ENCODE measurements around the gene HMCN1. TPM values are rescaled to one million over a fixed set of nuclear protein-coding genes. Genes with fewer than 3 reads are reported as not detected.

Gene HMCN1
- total and polyA plus RNA-seq, 4 donors, result 1.5 to 6.8 (median 3.5) TPM

DNA sequence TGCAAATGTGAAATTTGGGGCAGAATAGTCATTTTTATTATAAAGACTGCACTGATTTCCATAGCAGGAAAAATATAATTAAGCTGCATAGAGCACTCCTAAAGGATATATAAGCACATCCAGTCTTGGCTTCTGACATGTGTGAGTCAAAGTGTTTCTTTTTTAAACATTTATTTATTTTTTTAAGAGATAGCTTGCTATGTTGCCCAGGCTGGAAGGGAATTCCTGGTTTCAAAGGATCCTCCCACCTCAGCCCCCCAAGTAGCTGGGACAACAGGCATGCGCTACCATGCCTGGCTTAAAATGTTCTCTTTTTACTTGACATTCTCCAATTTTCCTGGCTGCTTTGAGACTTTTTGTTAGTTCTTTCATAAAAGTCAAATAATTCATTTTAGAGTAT lies 126.1 kb downstream of the HMCN1 start:
- Histone ChIP-seq H3K27ac (ENCODE audit: low read depth in 1 of 2, low read length in 2 of 2) (no peak overlapping the region), H3K36me3 (ENCODE audit: control insufficient read depth in 4 of 4, insufficient read depth in 3 of 4, low read depth in 1 of 4, low read length in 3 of 4) (no peaks in the 10 kb centered on the region), H3K27me3 (ENCODE audit: control insufficient read depth in 4 of 4, insufficient read depth in 4 of 4, low read length in 3 of 4) (no peaks in the 10 kb centered on the region), H3K4me3 (ENCODE audit: low read depth in 1 of 3, low read length in 3 of 3) (no peak overlapping the region), H3K9me3 (ENCODE audit: control insufficient read depth in 4 of 4, low read length in 3 of 4) (no peaks in the 10 kb centered on the region), H3K9ac (ENCODE audit: low read depth in 1 of 2, low read length in 2 of 2) (no peak overlapping the region), H3K4me1 (ENCODE audit: control insufficient read depth in 4 of 4, insufficient read depth in 4 of 4, low read length in 3 of 4) (no peaks in the 10 kb centered on the region)
- WGBS, result 93% methylated on average over 1 of the region's 1 CpG
- DNase-seq (ENCODE audit: low spot score), result no peak
- TF ChIP-seq EGR1 (IDR thresholded peaks at IDR 0.05; ENCODE audit: low read depth in 2 of 2) (no peak), ATF3 (IDR thresholded peaks at IDR 0.05) (no peak), NR2F2 (IDR thresholded peaks at IDR 0.05) (no peak), GABPA (IDR thresholded peaks at IDR 0.05 in 1 of 2, conservative IDR thresholded peaks at IDR 0.05 in 1 of 2) (no peak), REST (IDR thresholded peaks at IDR 0.05) (no peak), TAF1 (conservative IDR thresholded peaks at IDR 0.05) (no peak), CTCF (IDR thresholded peaks at IDR 0.05; ENCODE audit: low read depth, low read length, missing input control) (no peak), FOXA2 (IDR thresholded peaks at IDR 0.05) (no peak), SP1 (IDR thresholded peaks at IDR 0.05) (no peak), RAD21 (IDR thresholded peaks at IDR 0.05) (no peak), JUND (IDR thresholded peaks at IDR 0.05) (no peak), FOXA1 (IDR thresholded peaks at IDR 0.05) (no peak), HNF4G (IDR thresholded peaks at IDR 0.05) (no peak), YY1 (IDR thresholded peaks at IDR 0.05) (no peak), HNF4A (conservative IDR thresholded peaks at IDR 0.05) (no peak), RXRA (IDR thresholded peaks at IDR 0.05) (no peak)
- TF ChIP-seq, protein P1, sequence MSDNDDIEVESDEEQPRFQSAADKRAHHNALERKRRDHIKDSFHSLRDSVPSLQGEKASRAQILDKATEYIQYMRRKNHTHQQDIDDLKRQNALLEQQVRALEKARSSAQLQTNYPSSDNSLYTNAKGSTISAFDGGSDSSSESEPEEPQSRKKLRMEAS (IDR thresholded peaks at IDR 0.05), result no peak
- TF ChIP-seq, protein P2, sequence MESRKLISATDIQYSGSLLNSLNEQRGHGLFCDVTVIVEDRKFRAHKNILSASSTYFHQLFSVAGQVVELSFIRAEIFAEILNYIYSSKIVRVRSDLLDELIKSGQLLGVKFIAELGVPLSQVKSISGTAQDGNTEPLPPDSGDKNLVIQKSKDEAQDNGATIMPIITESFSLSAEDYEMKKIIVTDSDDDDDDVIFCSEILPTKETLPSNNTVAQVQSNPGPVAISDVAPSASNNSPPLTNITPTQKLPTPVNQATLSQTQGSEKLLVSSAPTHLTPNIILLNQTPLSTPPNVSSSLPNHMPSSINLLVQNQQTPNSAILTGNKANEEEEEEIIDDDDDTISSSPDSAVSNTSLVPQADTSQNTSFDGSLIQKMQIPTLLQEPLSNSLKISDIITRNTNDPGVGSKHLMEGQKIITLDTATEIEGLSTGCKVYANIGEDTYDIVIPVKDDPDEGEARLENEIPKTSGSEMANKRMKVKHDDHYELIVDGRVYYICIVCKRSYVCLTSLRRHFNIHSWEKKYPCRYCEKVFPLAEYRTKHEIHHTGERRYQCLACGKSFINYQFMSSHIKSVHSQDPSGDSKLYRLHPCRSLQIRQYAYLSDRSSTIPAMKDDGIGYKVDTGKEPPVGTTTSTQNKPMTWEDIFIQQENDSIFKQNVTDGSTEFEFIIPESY (IDR thresholded peaks at IDR 0.05), result no peak

All from liver (tissue), 9 donors.